ENCODE data around the gene VIPR2. TPM values are rescaled to one million over a fixed set of nuclear protein-coding genes. Genes with fewer than 3 reads are reported as not detected.

The VIPR2 gene
- total RNA-seq, 1 experiment from 2014 or later = not detected

- Histone ChIP-seq H3K4me1 (ENCODE audit: low read length) (peaks cover 19% of the 10 kb centered on the region), H3K4me2 (ENCODE audit: low read depth, low read length, poor library complexity, severe bottlenecking) (no peak overlapping the region), H3K79me2 (ENCODE audit: low read length) (no peaks in the 10 kb centered on the region), H3K9ac (ENCODE audit: low read length) (no peak overlapping the region), H3K27ac (ENCODE audit: low read length) (no peak overlapping the region), H3K9me2 (replicated peaks; ENCODE audit: insufficient read depth, low read length) (no peaks in the 10 kb centered on the region), H3K27me3 (ENCODE audit: low read length) (no peaks in the 10 kb centered on the region), H4K20me1 (ENCODE audit: insufficient read depth, low read depth, low read length) (no peaks in the 10 kb centered on the region), H3K9me3 (ENCODE audit: low read length) (no peaks in the 10 kb centered on the region), H3K36me3 (ENCODE audit: insufficient read depth, low read length) (no peaks in the 10 kb centered on the region), H3K4me3 (ENCODE audit: low read length) (no peak overlapping the region), H2AFZ (ENCODE audit: low read length) (no peak overlapping the region)
- peak; percentile 5 for DNase-seq
Observed at GRCh38 chr7:159153511-159153910, 8.8 kb upstream of the VIPR2 start.

GRCh38 chr7:159152816-159153215 lies 8.1 kb upstream of the VIPR2 start:
- Histone ChIP-seq H3K27me3 (ENCODE audit: low read length) (no peaks in the 10 kb centered on the region), H3K27ac (ENCODE audit: low read length) (no peak overlapping the region), H3K4me1 (ENCODE audit: low read length) (peaks cover 19% of the 10 kb centered on the region), H3K4me3 (ENCODE audit: low read length) (no peak overlapping the region), H3K4me2 (ENCODE audit: low read depth, low read length, poor library complexity, severe bottlenecking) (no peak overlapping the region), H4K20me1 (ENCODE audit: insufficient read depth, low read depth, low read length) (no peaks in the 10 kb centered on the region), H3K36me3 (ENCODE audit: insufficient read depth, low read length) (no peaks in the 10 kb centered on the region), H3K79me2 (ENCODE audit: low read length) (no peaks in the 10 kb centered on the region), H2AFZ (ENCODE audit: low read length) (no peak overlapping the region), H3K9ac (ENCODE audit: low read length) (no peak overlapping the region), H3K9me2 (replicated peaks; ENCODE audit: insufficient read depth, low read length) (no peaks in the 10 kb centered on the region), H3K9me3 (ENCODE audit: low read length) (no peaks in the 10 kb centered on the region)
- DNase-seq = no peak

- H3K27me3 ChIP-seq (ENCODE audit: low read length) = no peaks in the 10 kb centered on the region
- DNase-seq = no peak
- H3K9me2 ChIP-seq (replicated peaks; ENCODE audit: insufficient read depth, low read length) = no peaks in the 10 kb centered on the region
- no peak overlapping the region for H2AFZ ChIP-seq (ENCODE audit: low read length)
- H4K20me1 ChIP-seq (ENCODE audit: insufficient read depth, low read depth, low read length) = no peaks in the 10 kb centered on the region
- no peaks in the 10 kb centered on the region for H3K36me3 ChIP-seq (ENCODE audit: insufficient read depth, low read length)
- H3K4me1 ChIP-seq (ENCODE audit: low read length) = peaks cover 19% of the 10 kb centered on the region
- no peaks in the 10 kb centered on the region for H3K79me2 ChIP-seq (ENCODE audit: low read length)
- H3K9ac ChIP-seq (ENCODE audit: low read length) = no peak overlapping the region
- peak overlapping the region; percentile 54 for H3K4me2 ChIP-seq (ENCODE audit: low read depth, low read length, poor library complexity, severe bottlenecking)
- H3K27ac ChIP-seq (ENCODE audit: low read length) = no peak overlapping the region
- no peaks in the 10 kb centered on the region for H3K9me3 ChIP-seq (ENCODE audit: low read length)
- H3K4me3 ChIP-seq (ENCODE audit: low read length) = no peak overlapping the region; the same call in 1 of the 2 replicates
Observed at GRCh38 chr7:159151231-159151630, 6.6 kb upstream of the VIPR2 start.

DNA sequence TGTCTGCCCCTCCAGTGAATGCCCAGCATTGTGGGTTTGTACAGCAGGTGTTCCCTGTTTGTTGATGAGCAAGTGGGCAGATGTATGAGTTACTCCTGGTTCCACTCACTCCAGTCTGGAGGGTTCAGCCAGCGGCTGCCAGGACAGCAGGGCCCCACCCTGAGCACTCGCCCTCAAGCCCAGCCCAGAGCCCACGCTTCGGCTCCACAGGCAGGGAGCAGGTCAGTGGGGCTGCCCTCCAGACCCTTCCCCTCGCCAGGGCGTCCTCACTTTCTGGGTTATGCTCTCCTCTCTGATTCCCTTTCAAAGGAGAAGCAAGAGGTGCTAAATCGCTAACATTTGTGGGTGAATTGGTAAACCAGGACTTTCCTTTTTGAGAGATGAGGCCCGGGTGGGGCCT lies 4.8 kb upstream of the VIPR2 start:
- Histone ChIP-seq H3K9me3 (ENCODE audit: low read length) (no peaks in the 10 kb centered on the region), H3K9ac (ENCODE audit: low read length) (no peak overlapping the region), H3K79me2 (ENCODE audit: low read length) (no peaks in the 10 kb centered on the region), H3K4me3 (ENCODE audit: low read length) (no peak overlapping the region), H3K36me3 (ENCODE audit: insufficient read depth, low read length) (no peaks in the 10 kb centered on the region), H3K4me1 (ENCODE audit: low read length) (peaks cover 19% of the 10 kb centered on the region), H3K27me3 (ENCODE audit: low read length) (no peaks in the 10 kb centered on the region), H3K4me2 (ENCODE audit: low read depth, low read length, poor library complexity, severe bottlenecking) (no peak overlapping the region), H4K20me1 (ENCODE audit: insufficient read depth, low read depth, low read length) (no peaks in the 10 kb centered on the region), H3K9me2 (replicated peaks; ENCODE audit: insufficient read depth, low read length) (no peaks in the 10 kb centered on the region), H2AFZ (ENCODE audit: low read length) (no peak overlapping the region), H3K27ac (ENCODE audit: low read length) (no peak overlapping the region)
- no peak for DNase-seq

- Histone ChIP-seq H3K27me3 (ENCODE audit: low read length) (no peaks in the 10 kb centered on the region), H4K20me1 (ENCODE audit: insufficient read depth, low read depth, low read length) (no peaks in the 10 kb centered on the region), H3K9me3 (ENCODE audit: low read length) (no peaks in the 10 kb centered on the region), H3K4me2 (ENCODE audit: low read depth, low read length, poor library complexity, severe bottlenecking) (no peak overlapping the region), H3K9me2 (replicated peaks; ENCODE audit: insufficient read depth, low read length) (no peaks in the 10 kb centered on the region), H2AFZ (ENCODE audit: low read length) (no peak overlapping the region), H3K79me2 (ENCODE audit: low read length) (no peaks in the 10 kb centered on the region), H3K4me1 (ENCODE audit: low read length) (peaks cover 19% of the 10 kb centered on the region), H3K9ac (ENCODE audit: low read length) (no peak overlapping the region), H3K4me3 (ENCODE audit: low read length) (no peak overlapping the region), H3K36me3 (ENCODE audit: insufficient read depth, low read length) (no peaks in the 10 kb centered on the region), H3K27ac (ENCODE audit: low read length) (no peak overlapping the region)
- DNase-seq = no peak
Observed at GRCh38 chr7:159148430-159149395, 4.0 kb upstream of the VIPR2 start.

GRCh38 chr7:159147687-159148086 lies 3.0 kb upstream of the VIPR2 start:
- DNase-seq = no peak
- H3K9me2 ChIP-seq (replicated peaks; ENCODE audit: insufficient read depth, low read length) = no peaks in the 10 kb centered on the region
- H3K4me1 ChIP-seq (ENCODE audit: low read length) = peaks cover 19% of the 10 kb centered on the region
- no peak overlapping the region for H2AFZ ChIP-seq (ENCODE audit: low read length)
- H3K27me3 ChIP-seq (ENCODE audit: low read length) = no peaks in the 10 kb centered on the region
- H3K4me2 ChIP-seq (ENCODE audit: low read depth, low read length, poor library complexity, severe bottlenecking) = no peak overlapping the region
- H4K20me1 ChIP-seq (ENCODE audit: insufficient read depth, low read depth, low read length) = no peaks in the 10 kb centered on the region
- no peaks in the 10 kb centered on the region for H3K36me3 ChIP-seq (ENCODE audit: insufficient read depth, low read length)
- no peaks in the 10 kb centered on the region for H3K9me3 ChIP-seq (ENCODE audit: low read length)
- no peak overlapping the region for H3K9ac ChIP-seq (ENCODE audit: low read length)
- H3K79me2 ChIP-seq (ENCODE audit: low read length) = no peaks in the 10 kb centered on the region
- no peak overlapping the region for H3K4me3 ChIP-seq (ENCODE audit: low read length)
- H3K27ac ChIP-seq (ENCODE audit: low read length) = no peak overlapping the region

GRCh38 chr7:159147246-159147645 lies 2.6 kb upstream of the VIPR2 start:
- no peak overlapping the region for H3K27ac ChIP-seq (ENCODE audit: low read length)
- H4K20me1 ChIP-seq (ENCODE audit: insufficient read depth, low read depth, low read length) = no peaks in the 10 kb centered on the region
- H3K4me2 ChIP-seq (ENCODE audit: low read depth, low read length, poor library complexity, severe bottlenecking) = no peak overlapping the region
- peaks cover 19% of the 10 kb centered on the region for H3K4me1 ChIP-seq (ENCODE audit: low read length)
- no peak overlapping the region for H3K9ac ChIP-seq (ENCODE audit: low read length)
- no peak overlapping the region for H3K4me3 ChIP-seq (ENCODE audit: low read length)
- H3K79me2 ChIP-seq (ENCODE audit: low read length) = no peaks in the 10 kb centered on the region
- H3K9me3 ChIP-seq (ENCODE audit: low read length) = no peaks in the 10 kb centered on the region
- no peak overlapping the region for H2AFZ ChIP-seq (ENCODE audit: low read length)
- no peaks in the 10 kb centered on the region for H3K36me3 ChIP-seq (ENCODE audit: insufficient read depth, low read length)
- no peaks in the 10 kb centered on the region for H3K27me3 ChIP-seq (ENCODE audit: low read length)
- DNase-seq = no peak
- no peaks in the 10 kb centered on the region for H3K9me2 ChIP-seq (replicated peaks; ENCODE audit: insufficient read depth, low read length)

GRCh38 chr7:159146084-159146858 lies 1.6 kb upstream of the VIPR2 start:
- Histone ChIP-seq H3K4me1 (ENCODE audit: low read length) (peaks cover 18% of the 10 kb centered on the region), H3K27ac (ENCODE audit: low read length) (no peak overlapping the region), H2AFZ (ENCODE audit: low read length) (no peak overlapping the region), H3K36me3 (ENCODE audit: insufficient read depth, low read length) (no peaks in the 10 kb centered on the region), H3K9me3 (ENCODE audit: low read length) (no peaks in the 10 kb centered on the region), H3K27me3 (ENCODE audit: low read length) (no peaks in the 10 kb centered on the region), H3K9me2 (replicated peaks; ENCODE audit: insufficient read depth, low read length) (no peaks in the 10 kb centered on the region), H3K4me2 (ENCODE audit: low read depth, low read length, poor library complexity, severe bottlenecking) (no peak overlapping the region), H3K4me3 (ENCODE audit: low read length) (no peak overlapping the region), H3K79me2 (ENCODE audit: low read length) (no peaks in the 10 kb centered on the region), H4K20me1 (ENCODE audit: insufficient read depth, low read depth, low read length) (no peaks in the 10 kb centered on the region), H3K9ac (ENCODE audit: low read length) (no peak overlapping the region)
- DNase-seq = no peak

Measured in Karpas-422 (cell line).